ENCODE results near the gene NDUFS4.

The NDUFS4 gene

GRCh38 chr5:53580547-53580946 is 20.1 kb downstream of the NDUFS4 start:
- TF ChIP-seq CTCF (IDR thresholded peaks at IDR 0.05; ENCODE audit: extremely low read depth, insufficient read depth, missing control alignments): no peak

GRCh38 chr5:53582225-53582624 is 21.8 kb downstream of the NDUFS4 start:
- DNase-seq (ENCODE audit: low spot score): no peak
- TF ChIP-seq CTCF (IDR thresholded peaks at IDR 0.05; ENCODE audit: extremely low read depth, insufficient read depth, missing control alignments): no peak
- in situ Hi-C loops (cut with MboI; ENCODE audit: low pct_unique_long_range_greater_than_20kb, low sequenced_read_pairs, unreplicated experiment): no loop called here

More at GRCh38 chr5:53580547-53580946, 20.1 kb downstream of the NDUFS4 start:
- in situ Hi-C loops (cut with MboI; ENCODE audit: low pct_unique_long_range_greater_than_20kb, low sequenced_read_pairs, unreplicated experiment): no loop called here
- no peak for DNase-seq (ENCODE audit: low spot score)

- no peak for TF ChIP-seq CTCF (IDR thresholded peaks at IDR 0.05; ENCODE audit: extremely low read depth, insufficient read depth, missing control alignments)
- in situ Hi-C loops (cut with MboI; ENCODE audit: low pct_unique_long_range_greater_than_20kb, low sequenced_read_pairs, unreplicated experiment): no loop called here
- DNase-seq (ENCODE audit: low spot score): no peak
These were observed 30.3 kb downstream of the NDUFS4 start for GRCh38 chr5:53590759-53591158.

GRCh38 chr5:53594419-53594818 is 34.0 kb downstream of the NDUFS4 start:
- DNase-seq (ENCODE audit: low spot score): no peak
- TF ChIP-seq CTCF (IDR thresholded peaks at IDR 0.05; ENCODE audit: extremely low read depth, insufficient read depth, missing control alignments): no peak
- in situ Hi-C loops (cut with MboI; ENCODE audit: low pct_unique_long_range_greater_than_20kb, low sequenced_read_pairs, unreplicated experiment): no loop called here

GRCh38 chr5:53597894-53598293 is 37.5 kb downstream of the NDUFS4 start:
- in situ Hi-C loops (cut with MboI; ENCODE audit: low pct_unique_long_range_greater_than_20kb, low sequenced_read_pairs, unreplicated experiment): no loop called here
- no peak for TF ChIP-seq CTCF (IDR thresholded peaks at IDR 0.05; ENCODE audit: extremely low read depth, insufficient read depth, missing control alignments)
- no peak for DNase-seq (ENCODE audit: low spot score)

- no peak for DNase-seq (ENCODE audit: low spot score)
- no peak for TF ChIP-seq CTCF (IDR thresholded peaks at IDR 0.05; ENCODE audit: extremely low read depth, insufficient read depth, missing control alignments)
- in situ Hi-C loops (cut with MboI; ENCODE audit: low pct_unique_long_range_greater_than_20kb, low sequenced_read_pairs, unreplicated experiment): no loop called here
These were observed 41.1 kb downstream of the NDUFS4 start for GRCh38 chr5:53601570-53601969.
